Fibroblast of lung (primary cell): ENCODE results near the gene TGIF2. TPM values are rescaled to one million over a fixed set of nuclear protein-coding genes. Genes with fewer than 3 reads are reported as not detected.
A peak's percentile ranks its signal among the peaks of the same experiment; 100 is the strongest.

ENCODE experiments used
- DNase-seq, 2 donors: peaks; one replicate each; pipeline versions ENCODE4 v3.0.0 to v3.0.0-alpha.2; 2010; ENCODE audit warnings: low read depth in 2 of 2
- H2AFZ ChIP-seq: 2 replicates; pipeline ENCODE4 v1.5.1; 2012; ENCODE audit warnings: low read length, control low read depth, inconsistent platforms
- H3K27ac ChIP-seq: 2 replicates; pipeline ENCODE4 v1.5.1; 2011; ENCODE audit warnings: low read length, control low read depth; ENCODE audit not compliant: insufficient read depth
- H3K27me3 ChIP-seq: 2 replicates; pipeline ENCODE4 v1.5.1; 2011; ENCODE audit warnings: mild to moderate bottlenecking, low read length; ENCODE audit not compliant: control insufficient read depth, insufficient read depth
- H3K36me3 ChIP-seq: 2 replicates; pipeline ENCODE4 v1.5.1; 2011; ENCODE audit warnings: low read length; ENCODE audit not compliant: control insufficient read depth, insufficient read depth
- H3K4me1 ChIP-seq: 2 replicates; pipeline ENCODE4 v1.5.1; 2011; ENCODE audit warnings: low read length; ENCODE audit not compliant: control insufficient read depth, insufficient read depth; ENCODE audit errors: extremely low read depth
- H3K4me2 ChIP-seq: 2 replicates; pipeline ENCODE4 v1.5.1; 2011; ENCODE audit warnings: low read length, control low read depth; ENCODE audit not compliant: insufficient read depth; ENCODE audit errors: extremely low read depth
- H3K4me3 ChIP-seq, 4 experiments: fragments of 200-600 bp in 1 of 4; sonication (generic) in 1 of 4; replicated peaks in 1 of 4; 2 replicates each; pipeline ENCODE4 v1.5.1; 2011 to 2016; ENCODE audit warnings: low read length in 4 of 4, low read depth in 3 of 4, mild to moderate bottlenecking in 3 of 4, control low read depth in 2 of 4, inconsistent platforms in 1 of 4, mixed read lengths in 1 of 4; ENCODE audit not compliant: insufficient read depth in 1 of 4; ENCODE audit errors: control extremely low read depth in 1 of 4
- H3K79me2 ChIP-seq: 2 replicates; pipeline ENCODE4 v1.5.1; 2012; ENCODE audit warnings: mild to moderate bottlenecking, low read length, inconsistent platforms; ENCODE audit not compliant: control insufficient read depth, insufficient read depth
- H3K9ac ChIP-seq: 2 replicates; pipeline ENCODE4 v1.5.1; 2011; ENCODE audit warnings: mild to moderate bottlenecking, low read length, control low read depth; ENCODE audit not compliant: insufficient read depth
- H3K9me3 ChIP-seq: 2 replicates; pipeline ENCODE4 v1.5.1; 2012; ENCODE audit warnings: low read depth, low read length; ENCODE audit not compliant: control insufficient read depth, insufficient read depth
- H4K20me1 ChIP-seq: 2 replicates; pipeline ENCODE4 v1.5.1; 2011; ENCODE audit warnings: low read length; ENCODE audit not compliant: control insufficient read depth, insufficient read depth; ENCODE audit errors: extremely low read depth
- EZH2 ChIP-seq: IDR thresholded peaks from 2 replicates; pipeline ENCODE4 v1.5.1; 2012; ENCODE audit warnings: low read length, control low read depth, mild to moderate bottlenecking; ENCODE audit errors: missing control alignments
- polyA plus RNA-seq, 2 donors: library from polyadenylated mRNA; depleted of rRNA in 1 of 2; stranded (reverse) in 1 of 2; unstranded in 1 of 2; fragments of >200 nt; gene quantifications; 2 replicates each; pipeline ENCODE4 v1.2.1, GENCODE V29; 2011 to 2012; ENCODE audit warnings: missing spikeins in 1 of 2
- total RNA-seq: library from RNA; depleted of rRNA; stranded (reverse); fragments of >200 nt; gene quantifications from 2 replicates; pipeline ENCODE4 v1.2.1, GENCODE V29; 2014
- TF ChIP-seq, protein P1 (sequence below), 2 donors: IDR thresholded peaks in 1 of 2; conservative IDR thresholded peaks in 1 of 2; 1 replicate in 1 of 2; 2 replicates in 1 of 2; pipeline ENCODE4 v1.5.1; 2011 to 2012; ENCODE audit warnings: low read length in 2 of 2, control low read depth in 1 of 2, inconsistent platforms in 1 of 2, low read depth in 1 of 2, mild to moderate bottlenecking in 1 of 2

The TGIF2 gene
- total and polyA plus RNA-seq, 2 donors (not counting 1 experiment from before 2014, with no cell fraction given) = 3.8 to 9.9 TPM

GRCh38 chr20:36540551-36541211 is 32.7 kb upstream of the TGIF2 start:
- H2AFZ ChIP-seq = peak overlapping the region; percentile 24
- H3K4me3 ChIP-seq = peak overlapping the region in 2 of 4 experiments; percentile 89 to 98
- no peaks in the 10 kb centered on the region for H3K9me3 ChIP-seq
- peak overlapping the region; percentile 73 for H3K4me2 ChIP-seq
- H3K27me3 ChIP-seq = no peaks in the 10 kb centered on the region
- H3K4me1 ChIP-seq = peaks cover 25% of the 10 kb centered on the region
- H3K79me2 ChIP-seq = peaks cover 36% of the 10 kb centered on the region
- no peak for TF ChIP-seq EZH2
- TF ChIP-seq, protein P1, sequence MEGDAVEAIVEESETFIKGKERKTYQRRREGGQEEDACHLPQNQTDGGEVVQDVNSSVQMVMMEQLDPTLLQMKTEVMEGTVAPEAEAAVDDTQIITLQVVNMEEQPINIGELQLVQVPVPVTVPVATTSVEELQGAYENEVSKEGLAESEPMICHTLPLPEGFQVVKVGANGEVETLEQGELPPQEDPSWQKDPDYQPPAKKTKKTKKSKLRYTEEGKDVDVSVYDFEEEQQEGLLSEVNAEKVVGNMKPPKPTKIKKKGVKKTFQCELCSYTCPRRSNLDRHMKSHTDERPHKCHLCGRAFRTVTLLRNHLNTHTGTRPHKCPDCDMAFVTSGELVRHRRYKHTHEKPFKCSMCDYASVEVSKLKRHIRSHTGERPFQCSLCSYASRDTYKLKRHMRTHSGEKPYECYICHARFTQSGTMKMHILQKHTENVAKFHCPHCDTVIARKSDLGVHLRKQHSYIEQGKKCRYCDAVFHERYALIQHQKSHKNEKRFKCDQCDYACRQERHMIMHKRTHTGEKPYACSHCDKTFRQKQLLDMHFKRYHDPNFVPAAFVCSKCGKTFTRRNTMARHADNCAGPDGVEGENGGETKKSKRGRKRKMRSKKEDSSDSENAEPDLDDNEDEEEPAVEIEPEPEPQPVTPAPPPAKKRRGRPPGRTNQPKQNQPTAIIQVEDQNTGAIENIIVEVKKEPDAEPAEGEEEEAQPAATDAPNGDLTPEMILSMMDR (conservative IDR thresholded peaks at IDR 0.05 in 1 of 2, IDR thresholded peaks at IDR 0.05 in 1 of 2; ENCODE audit: low read depth in 1 of 2, low read length in 2 of 2) = no peak
- peak overlapping the region; percentile 91 for H3K9ac ChIP-seq
- no peak for DNase-seq
- peaks cover 3% of the 10 kb centered on the region for H3K36me3 ChIP-seq
- peak overlapping the region; percentile 29 for H3K27ac ChIP-seq
- H4K20me1 ChIP-seq = no peaks in the 10 kb centered on the region

DNA sequence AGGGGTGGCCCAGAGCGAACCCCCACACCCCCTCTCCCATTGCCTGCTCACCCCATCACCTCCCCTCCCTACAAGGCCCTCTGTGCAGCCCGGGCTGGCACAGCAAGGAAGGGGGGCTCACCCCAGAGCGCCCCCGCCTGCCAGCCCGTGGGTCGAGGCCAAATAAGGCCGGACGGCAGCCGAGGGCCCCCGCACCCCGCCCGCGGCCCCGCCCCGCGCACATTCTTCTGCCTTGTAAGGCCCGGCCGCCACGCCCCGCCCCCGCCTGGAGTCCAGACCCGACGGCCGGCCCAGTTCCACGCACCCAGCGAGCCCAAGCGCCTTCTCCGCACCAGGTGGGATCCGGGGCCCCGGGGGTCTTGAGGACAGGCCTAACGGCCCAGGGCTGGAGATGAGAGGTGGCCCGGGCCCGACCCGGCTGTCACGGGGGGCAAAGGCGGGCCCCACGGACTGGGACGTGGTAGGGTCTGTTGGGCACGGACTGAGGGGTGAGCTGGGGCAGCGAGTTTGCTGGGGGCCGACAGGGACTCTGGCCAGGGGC is 32.1 kb upstream of the TGIF2 start, which contains the start of gene MYL9:
TSS of gene MYL9 (plus strand) at position 293 of the 541 bp plus-strand sequence. CDS start 3,366 bp downstream, outside the sequence.
- no peaks in the 10 kb centered on the region for H4K20me1 ChIP-seq
- peak within 1 kb of the TSS; percentile 24 for H2AFZ ChIP-seq
- peak within 1 kb of the TSS; percentile 85 for H3K4me2 ChIP-seq
- no peaks in the 10 kb centered on the region for H3K27me3 ChIP-seq
- DNase-seq = peak; percentile 80 to 81
- peak within 1 kb of the TSS; percentile 74 to 98 (median 85) for H3K4me3 ChIP-seq
- H3K27ac ChIP-seq = peak within 1 kb of the TSS; percentile 75
- peaks cover 25% of the 10 kb centered on the region for H3K4me1 ChIP-seq
- TF ChIP-seq EZH2 = no peak
- TF ChIP-seq, protein P1 (conservative IDR thresholded peaks at IDR 0.05 in 1 of 2, IDR thresholded peaks at IDR 0.05 in 1 of 2; ENCODE audit: low read depth in 1 of 2, low read length in 2 of 2) = no peak
- peaks cover 5% of the 10 kb centered on the region for H3K36me3 ChIP-seq
- peak within 1 kb of the TSS; percentile 91 for H3K9ac ChIP-seq
- H3K9me3 ChIP-seq = no peaks in the 10 kb centered on the region
- H3K79me2 ChIP-seq = peaks cover 38% of the 10 kb centered on the region

- peak; percentile 59 to 60 for DNase-seq
- Histone ChIP-seq H3K79me2 (peaks cover 38% of the 10 kb centered on the region), H3K9me3 (no peaks in the 10 kb centered on the region), H3K36me3 (peaks cover 5% of the 10 kb centered on the region), H3K27me3 (no peaks in the 10 kb centered on the region), H4K20me1 (no peaks in the 10 kb centered on the region), H3K9ac (peak overlapping the region; percentile 91), H3K4me2 (peak overlapping the region; percentile 85), H2AFZ (no peak overlapping the region), H3K27ac (peak overlapping the region; percentile 75), H3K4me3 (peak overlapping the region; percentile 74 to 98 (median 85)), H3K4me1 (peaks cover 25% of the 10 kb centered on the region)
- TF ChIP-seq EZH2 = no peak
- TF ChIP-seq, protein P1 (conservative IDR thresholded peaks at IDR 0.05 in 1 of 2, IDR thresholded peaks at IDR 0.05 in 1 of 2; ENCODE audit: low read depth in 1 of 2, low read length in 2 of 2) = peak; percentile 61 to 68
Observed at GRCh38 chr20:36541768-36542488, 31.5 kb upstream of the TGIF2 start.
